AG04449 (cell line): ENCODE data around the gene CEBPA.

Experiments
- CTCF ChIA-PET: fragments of 350-600 bp; formaldehyde crosslinking; extraction: SDS; loops from one replicate; lab custom pipeline; 2021; ENCODE audit warnings: antibody characterized with exemption; lab: Yijun Ruan, JAX
- POLR2A ChIA-PET: fragments of 400-600, 350-600 bp; formaldehyde crosslinking; extraction: SDS; loops from one replicate; lab custom pipeline; 2020; ENCODE audit warnings: antibody characterized with exemption, inconsistent platforms; lab: Yijun Ruan, JAX
- DNase-seq: peaks from one replicate; pipeline ENCODE4 v3.0.0-alpha.2; 2010; ENCODE audit warnings: low read depth, low spot score
- H3K4me3 ChIP-seq: 2 replicates; pipeline ENCODE4 v1.5.1; 2011; ENCODE audit warnings: low read depth, mild to moderate bottlenecking, control low read depth, low read length
- CTCF ChIP-seq: IDR thresholded peaks from one replicate; pipeline ENCODE4 v1.5.1; 2011; ENCODE audit warnings: mild to moderate bottlenecking, moderate library complexity, low read length, control low read depth, inconsistent platforms; ENCODE audit not compliant: insufficient read depth; ENCODE audit errors: missing control alignments

CEBPA gene

GRCh38 chr19:33270769-33271168 lies 31.6 kb downstream of the CEBPA start:
- POLR2A ChIA-PET = no interaction called here
- CTCF ChIA-PET = interaction anchor here (0.8 to 1.9 kb wide), 2 partner anchors 36 to 144 kb away, joined by 3 to 5 read pairs; no protein-coding TSS in a partner anchor
- no peak overlapping the region for H3K4me3 ChIP-seq
- no peak for TF ChIP-seq CTCF
- no peak for DNase-seq

- no peak for TF ChIP-seq CTCF
- POLR2A ChIA-PET = no interaction called here
- CTCF ChIA-PET = no interaction called here
These were observed 33.3 kb downstream of the CEBPA start for GRCh38 chr19:33269016-33269415.

GRCh38 chr19:33268162-33268991 lies 34.0 kb downstream of the CEBPA start:
- no peak overlapping the region for H3K4me3 ChIP-seq
- no peak for DNase-seq
- no peak for TF ChIP-seq CTCF
- POLR2A ChIA-PET = no interaction called here
- CTCF ChIA-PET = no interaction called here

More at GRCh38 chr19:33269016-33269415, 33.3 kb downstream of the CEBPA start:
- no peak for DNase-seq
- no peak overlapping the region for H3K4me3 ChIP-seq

- ChIA-PET CTCF (interaction anchor here (0.6 to 1.2 kb wide), 2 partner anchors 32 to 139 kb away, joined by 3 to 5 read pairs; no protein-coding TSS in a partner anchor), POLR2A (no interaction called here)
- no peak for TF ChIP-seq CTCF
- H3K4me3 ChIP-seq = no peak overlapping the region
- no peak for DNase-seq
These were observed 34.6 kb downstream of the CEBPA start for GRCh38 chr19:33267706-33268105.

- ChIA-PET POLR2A (no interaction called here), CTCF (interaction anchor here (0.6 to 1.2 kb wide), 2 partner anchors 32 to 140 kb away, joined by 3 to 5 read pairs; no protein-coding TSS in a partner anchor)
- TF ChIP-seq CTCF = no peak
- no peak overlapping the region for H3K4me3 ChIP-seq
- DNase-seq = no peak
These were observed 35.3 kb downstream of the CEBPA start for GRCh38 chr19:33266974-33267484.

- ChIA-PET CTCF (interaction anchor here (1.0 to 1.5 kb wide), 2 partner anchors 19 to 30 kb away, joined by 3 read pairs; no protein-coding TSS in a partner anchor), POLR2A (interaction anchor here (0.6 kb wide), 1 partner anchor 15 kb away, joined by 3 read pairs; no protein-coding TSS in a partner anchor)
- DNase-seq = no peak
These were observed 37.4 kb downstream of the CEBPA start for GRCh38 chr19:33264881-33265445.

More at GRCh38 chr19:33264881-33265445, 37.4 kb downstream of the CEBPA start:
- no peak for TF ChIP-seq CTCF
- H3K4me3 ChIP-seq = no peak overlapping the region
